Hematopoietic multipotent progenitor cell (in vitro differentiated cells): ENCODE data around the gene LCLAT1. TPM values are rescaled to one million over a fixed set of nuclear protein-coding genes. Genes with fewer than 3 reads are reported as not detected.
A peak's percentile ranks its signal among the peaks of the same experiment; 100 is the strongest.
"Not testable (repeated sequence)": the region's sequence is repeated elsewhere in the genome, so short reads cannot be mapped to it uniquely, and the experiment has no call there.

Experiments
- DNase-seq, 3 donors: peaks; one replicate each; pipeline ENCODE4 v3.0.0-alpha.2; 2011 to 2015; ENCODE audit warnings: low read depth in 2 of 3, low spot score in 2 of 3
- total RNA-seq: library from RNA; depleted of rRNA; stranded (reverse); fragments of >200 nt; gene quantifications from one replicate; pipeline ENCODE4 v1.2.3, GENCODE V29; 2012

LCLAT1 gene
- total RNA-seq, 1 donor = 11.6 TPM

DNA sequence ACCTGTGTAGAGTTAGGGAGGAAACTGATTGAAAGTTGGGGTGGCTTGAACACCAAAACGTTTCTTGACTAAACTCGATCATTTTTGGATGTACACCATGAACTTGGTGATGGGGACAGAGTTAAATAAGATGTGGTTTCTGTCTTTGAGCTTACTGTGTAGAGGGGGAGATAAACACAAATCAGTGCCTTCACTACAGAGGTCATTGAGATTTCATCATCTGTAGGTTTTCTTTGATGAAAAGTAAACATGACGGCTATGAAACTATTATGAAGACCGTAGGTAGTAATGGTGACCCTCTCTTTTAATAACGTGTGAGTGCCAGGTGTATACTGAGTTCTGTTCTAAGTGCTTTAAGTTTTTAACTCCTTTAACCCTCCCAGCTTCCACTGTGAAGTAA, 6.5 kb downstream of the LCLAT1 start:
- DNase-seq = no peak

DNA sequence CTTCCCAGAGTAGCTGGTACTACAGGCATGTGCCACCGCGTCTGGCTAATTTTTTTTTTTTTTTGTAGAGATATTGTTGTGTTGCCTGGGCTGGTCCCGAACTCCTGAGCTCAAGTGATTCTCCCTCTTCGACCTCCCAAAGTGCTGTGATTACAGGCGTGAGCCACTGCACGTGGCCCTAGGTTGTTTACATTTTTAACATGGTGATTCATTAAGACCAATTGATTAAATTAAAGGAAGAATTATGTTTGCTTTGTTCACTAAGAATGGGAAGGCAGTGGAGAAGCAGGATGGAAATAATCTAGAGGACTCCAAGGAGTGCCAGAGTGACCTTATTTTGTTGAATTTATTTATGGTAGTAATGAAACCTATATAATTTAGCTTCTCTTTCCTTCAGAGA, 7.5 kb downstream of the LCLAT1 start:
- DNase-seq = no peak

DNA sequence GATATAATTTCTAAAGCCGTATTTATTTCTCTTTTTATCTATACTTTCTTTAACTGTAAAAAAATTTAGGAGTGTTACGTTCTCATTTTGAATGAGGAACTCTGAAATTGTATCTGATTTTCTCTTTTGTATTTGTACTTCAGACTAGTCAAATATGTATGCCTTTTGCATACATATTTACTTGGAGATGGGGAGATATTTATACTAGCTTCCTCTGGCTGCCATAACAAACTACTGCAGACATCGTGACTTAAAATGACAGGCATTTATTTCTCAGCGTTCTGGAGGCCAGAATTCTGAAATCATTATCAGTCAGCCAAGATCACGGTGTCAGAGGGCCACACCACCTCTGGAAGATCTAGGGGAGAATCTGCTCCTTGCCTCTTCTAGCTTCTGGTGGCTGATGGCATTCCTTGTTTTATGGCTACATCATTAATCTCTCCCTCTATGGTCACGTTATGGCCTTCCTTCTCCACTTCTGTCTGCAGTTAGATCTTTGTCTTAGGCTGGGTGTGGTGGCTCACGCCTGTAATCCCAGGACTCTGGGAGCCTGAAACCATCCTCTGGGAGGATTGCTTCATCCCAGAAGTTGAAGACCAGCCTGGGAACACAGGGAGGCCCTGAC, 8.2 kb downstream of the LCLAT1 start:
- DNase-seq = no peak

DNA sequence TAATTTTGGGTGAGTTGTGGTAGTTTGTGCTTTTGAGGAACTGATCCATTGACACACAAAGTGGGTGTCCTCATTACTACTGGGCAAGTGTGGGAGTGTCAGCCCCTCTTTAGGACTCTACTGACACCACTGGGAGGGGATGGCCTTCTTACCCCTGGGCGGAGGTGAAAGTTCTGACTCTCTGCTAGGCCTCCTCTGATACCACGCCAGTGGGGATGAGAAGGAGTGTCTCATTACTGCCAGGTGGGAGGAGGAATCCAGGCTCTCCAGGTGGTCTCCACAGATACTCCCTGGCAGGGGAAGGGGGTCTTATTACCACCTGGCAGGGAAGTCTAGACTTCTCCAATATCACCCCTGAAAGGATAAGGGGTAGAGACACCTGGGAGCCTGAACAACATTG, 9.1 kb downstream of the LCLAT1 start:
- DNase-seq = no peak

DNA sequence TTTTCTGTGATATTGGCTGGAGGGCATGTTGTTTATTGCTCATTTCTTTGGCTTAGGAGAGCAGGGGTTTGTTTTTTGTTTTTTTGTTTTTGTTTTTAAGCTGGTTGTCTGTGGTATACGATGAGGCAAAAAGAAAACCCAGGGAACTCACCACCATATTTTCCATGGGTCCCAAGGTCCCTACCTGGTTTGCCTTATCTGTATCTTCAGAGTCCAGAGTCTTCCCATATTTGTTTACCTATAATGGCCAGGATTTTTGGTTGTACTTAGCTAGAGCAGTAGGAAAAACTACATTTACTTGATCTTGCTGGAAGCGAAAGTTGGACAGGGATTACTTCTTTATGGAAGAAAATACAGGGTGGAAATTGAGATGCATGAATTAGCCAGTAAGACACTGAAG, 9.5 kb downstream of the LCLAT1 start:
- DNase-seq = no peak

DNA sequence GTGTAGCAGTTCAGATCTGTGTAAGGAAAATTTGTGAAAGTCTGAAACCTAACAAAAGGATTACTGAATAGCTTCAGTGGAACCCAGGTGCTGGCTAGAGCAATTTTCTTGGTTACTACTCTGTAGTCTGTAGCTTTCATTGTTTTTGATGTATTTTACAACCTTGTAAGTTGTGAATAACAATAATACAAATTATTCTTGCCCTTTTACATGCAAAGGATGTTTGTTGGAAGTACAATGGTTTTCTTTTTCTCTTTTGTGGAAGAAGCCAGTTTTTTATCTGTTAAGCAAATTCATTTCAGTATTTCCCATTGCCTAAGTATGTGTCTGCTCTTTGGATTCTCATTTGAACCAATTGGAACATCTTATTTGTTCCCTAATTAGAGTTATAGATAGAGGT, 10.2 kb downstream of the LCLAT1 start:
- no peak for DNase-seq

DNA sequence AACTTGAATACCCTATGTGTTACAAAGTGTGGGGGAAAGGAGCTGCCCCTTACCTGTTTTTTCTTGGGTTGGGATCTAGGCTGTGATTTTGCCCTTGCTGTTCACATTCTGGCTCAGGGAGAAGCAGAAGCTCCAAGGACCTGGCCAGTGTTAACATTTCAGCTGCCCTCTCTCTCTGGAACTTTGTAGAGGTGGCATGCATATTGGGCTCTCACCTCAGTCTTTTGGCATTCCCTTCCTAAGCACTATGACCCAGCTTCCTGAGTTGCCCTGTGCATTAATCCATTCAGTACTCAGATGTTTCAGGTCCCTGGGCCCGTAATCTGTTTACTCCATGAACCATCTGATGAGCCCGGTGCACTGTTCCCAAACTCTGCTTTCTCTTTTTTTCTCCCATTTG, 12.1 kb downstream of the LCLAT1 start:
- DNase-seq = no peak

DNA sequence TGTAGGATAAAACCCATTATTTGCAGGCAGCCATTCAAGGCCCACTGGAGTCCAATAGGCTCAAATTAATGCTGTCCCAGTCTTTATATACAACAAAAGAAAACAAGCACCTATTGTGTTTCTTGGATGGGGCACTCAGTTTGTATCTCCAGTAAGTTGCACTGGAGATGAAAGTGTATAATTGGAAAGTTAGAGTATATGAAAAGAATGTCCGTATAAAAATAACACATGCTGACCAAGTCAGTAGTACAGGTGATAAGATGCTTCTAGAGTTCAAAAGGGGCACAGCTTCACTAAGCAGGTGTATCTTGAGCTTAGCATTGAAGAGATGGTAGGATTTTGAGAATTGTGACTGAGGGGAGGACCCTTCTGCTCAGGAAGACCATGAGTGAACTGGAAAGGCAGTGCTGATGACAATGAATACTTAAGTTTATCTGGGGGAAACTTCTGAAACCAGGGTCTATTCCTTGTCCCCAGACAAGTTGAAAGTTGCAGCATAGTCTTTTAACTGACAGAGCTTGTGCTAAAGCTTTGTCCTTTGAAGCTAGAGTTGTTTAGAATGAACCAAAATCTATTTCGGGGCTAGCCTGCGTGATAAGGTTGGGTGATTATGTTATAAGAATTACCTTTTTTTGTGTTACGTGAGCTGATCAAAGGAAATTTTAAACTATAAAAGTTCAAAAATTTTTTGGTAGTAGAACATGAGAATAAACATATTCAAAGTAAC, 15.2 kb downstream of the LCLAT1 start:
- DNase-seq = no peak

DNA sequence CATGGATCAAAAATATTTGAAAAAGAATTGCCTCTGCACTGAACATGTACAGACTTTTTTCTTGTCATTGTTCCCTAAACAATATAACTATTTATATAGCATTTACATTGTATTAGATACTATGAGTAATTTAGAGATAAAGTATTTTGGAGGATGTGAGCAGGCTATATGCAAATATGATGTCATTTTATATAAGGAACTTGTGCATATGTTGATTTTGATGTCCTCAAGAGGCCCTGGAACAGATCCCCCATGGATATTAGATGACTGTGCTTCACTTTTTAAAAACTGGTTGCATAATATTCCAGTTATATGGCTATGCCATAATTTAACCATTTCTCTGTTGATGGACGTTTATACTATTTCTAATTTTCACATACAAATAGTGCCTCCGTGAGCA, 16.5 kb downstream of the LCLAT1 start:
- no peak for DNase-seq

DNA sequence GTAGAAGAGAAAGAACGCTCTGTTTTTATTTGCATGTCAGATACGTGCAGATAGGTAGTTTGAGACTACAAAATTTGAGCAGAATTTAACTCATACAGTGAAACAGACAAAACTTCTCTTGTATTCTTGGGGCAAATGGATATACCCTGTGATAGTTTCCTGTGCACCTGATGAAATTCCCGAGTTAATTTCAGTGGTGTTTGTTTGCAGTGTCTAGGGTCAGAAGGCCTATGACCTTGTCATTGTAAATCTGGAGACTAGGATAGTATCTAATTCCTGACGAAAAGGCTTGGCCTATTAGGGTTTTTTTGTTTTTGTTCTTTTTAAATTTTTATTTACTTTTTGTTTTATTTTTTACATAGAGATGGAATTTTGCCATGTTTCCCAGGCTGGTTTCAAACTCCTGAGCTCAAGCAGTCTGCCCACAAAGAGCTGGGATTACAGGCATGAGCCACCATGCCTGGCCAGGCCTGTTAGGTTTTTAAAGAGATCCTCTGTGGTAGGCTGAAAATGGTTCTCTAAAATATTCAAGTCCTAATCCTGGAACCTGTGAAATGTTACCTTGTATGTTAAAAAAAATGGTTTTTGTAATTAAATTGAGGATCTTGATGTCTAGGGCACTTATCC, 17.6 kb downstream of the LCLAT1 start:
- no peak for DNase-seq

DNA sequence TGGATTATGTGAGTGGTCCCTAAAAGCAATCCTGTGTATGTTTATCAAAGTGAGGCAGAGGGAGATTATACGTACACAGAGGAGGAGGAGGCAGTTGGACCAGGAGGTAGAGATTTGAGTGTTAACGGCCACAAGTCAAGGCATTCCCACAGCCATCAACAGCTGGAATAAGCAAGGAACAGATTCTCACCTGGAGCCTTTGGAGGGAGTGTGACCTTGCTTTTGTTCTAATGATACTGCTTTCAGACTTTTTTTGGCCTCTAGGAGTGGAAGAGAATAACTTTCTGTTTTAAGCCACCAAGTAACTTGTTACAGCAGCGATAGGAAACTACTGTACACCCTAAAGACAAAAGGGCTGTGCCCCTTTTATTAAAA, 18.1 kb downstream of the LCLAT1 start:
- DNase-seq = no peak

DNA sequence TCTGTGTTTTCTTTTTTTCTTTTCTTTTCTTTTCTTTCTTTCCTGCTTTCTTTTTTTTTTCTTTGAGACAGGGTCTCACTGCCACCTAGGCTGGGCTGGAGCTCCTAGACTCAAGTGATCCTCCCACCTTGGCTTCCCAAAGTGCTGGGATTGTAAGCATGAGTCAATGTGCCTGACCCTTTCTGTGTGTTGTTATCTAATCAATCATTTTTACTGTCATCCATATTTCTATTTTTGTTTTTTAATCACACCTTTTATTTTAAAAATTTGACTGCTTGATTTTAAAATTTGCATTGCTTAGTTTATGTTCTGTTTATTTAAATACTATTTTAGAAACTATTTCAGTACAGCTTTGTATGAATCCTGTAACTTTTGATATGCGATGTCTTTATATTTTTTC, 19.2 kb downstream of the LCLAT1 start:
- DNase-seq = no peak

DNA sequence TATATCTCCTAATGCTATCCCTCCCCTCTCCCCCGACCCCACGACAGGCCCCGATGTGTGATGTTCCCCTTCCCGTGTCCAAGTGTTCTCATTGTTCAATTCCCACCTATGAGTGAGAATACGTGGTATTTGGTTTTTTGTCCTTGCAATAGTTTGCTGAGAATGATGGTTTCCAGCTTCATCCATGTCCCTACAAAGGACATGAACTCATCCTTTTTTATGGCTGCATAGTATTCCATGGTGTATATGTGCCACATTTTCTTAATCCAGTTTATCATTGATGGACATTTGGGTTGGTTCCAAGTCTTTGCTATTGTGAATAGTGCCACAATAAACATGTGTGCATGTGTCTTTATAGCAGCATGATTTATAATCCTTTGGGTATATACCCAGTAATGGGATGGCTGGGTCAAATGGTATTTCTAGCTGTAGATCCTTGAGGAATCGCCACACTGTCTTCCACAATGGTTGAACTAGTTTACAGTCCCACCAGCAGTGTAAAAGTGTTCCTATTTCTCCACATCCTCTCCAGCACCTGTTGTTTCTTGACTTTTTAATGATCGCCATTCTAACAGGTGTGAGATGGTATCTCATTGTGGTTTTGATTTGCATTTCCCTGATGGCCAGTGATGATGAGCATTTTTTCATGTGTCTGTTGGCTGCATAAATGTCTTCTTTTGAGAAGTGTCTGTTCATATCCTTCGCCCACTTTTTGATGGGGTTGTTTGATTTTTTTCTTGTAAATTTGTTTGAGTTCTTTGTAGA, 20.2 kb downstream of the LCLAT1 start:
- not testable (repeated sequence) for DNase-seq

DNA sequence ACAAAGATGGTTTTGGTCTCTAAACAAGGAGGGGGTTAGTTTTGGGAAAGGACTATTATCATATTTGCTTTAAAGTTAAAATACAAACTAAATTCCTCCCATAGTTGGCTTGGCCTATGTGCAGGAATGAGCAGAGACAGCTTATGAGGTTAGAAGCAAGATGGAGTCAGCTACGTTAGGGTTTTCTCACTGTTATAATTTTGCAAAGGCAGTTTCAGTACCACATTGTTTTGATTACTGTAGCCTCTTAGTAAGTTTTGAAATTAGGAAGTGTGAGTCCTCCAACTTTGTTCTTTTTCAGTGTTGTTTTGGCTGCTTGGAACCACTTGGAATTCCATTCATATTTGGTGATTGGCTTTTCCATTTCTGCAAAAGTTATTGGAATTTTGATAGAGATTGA, 23.4 kb downstream of the LCLAT1 start:
- DNase-seq = no peak

DNA sequence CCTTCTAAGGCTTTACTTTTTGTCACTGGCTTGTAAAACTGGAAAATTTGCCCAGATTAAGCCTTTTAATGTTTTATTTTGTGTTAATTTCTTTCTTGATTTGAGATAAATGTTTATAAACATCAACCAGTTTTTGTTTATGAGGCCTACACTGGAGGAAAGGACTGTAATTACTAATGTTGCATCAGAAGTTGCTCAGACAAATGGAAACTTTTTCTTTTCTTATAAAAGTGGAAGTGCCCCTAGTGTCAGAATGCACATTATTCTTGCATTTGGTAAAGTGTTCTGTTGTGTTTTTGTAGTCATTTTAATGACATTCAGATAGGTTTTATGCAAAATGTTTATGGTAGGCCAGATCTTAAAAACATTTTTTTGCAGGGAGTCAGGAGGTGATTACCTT, 25.3 kb downstream of the LCLAT1 start:
- DNase-seq = peak in 1 of 3 donors; percentile 37

DNA sequence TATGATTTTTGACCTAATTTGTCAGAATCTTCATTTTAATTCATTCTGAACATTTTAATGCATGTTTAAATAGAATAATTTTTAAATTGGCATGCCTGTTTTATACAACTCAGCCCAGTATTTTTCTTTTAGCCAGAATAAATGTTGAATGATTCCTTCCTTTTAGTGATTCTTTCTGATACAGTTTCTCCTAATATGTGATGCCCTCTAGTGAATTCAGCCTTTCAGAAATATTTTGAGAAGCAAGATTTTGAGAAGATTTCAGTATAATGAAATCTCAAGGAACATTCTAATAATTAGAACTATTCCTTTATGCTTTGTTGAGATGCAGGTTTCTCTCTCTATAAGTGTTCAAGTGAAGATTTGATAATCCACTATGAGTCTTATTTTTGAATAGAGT, 28.5 kb downstream of the LCLAT1 start:
- DNase-seq = no peak

DNA sequence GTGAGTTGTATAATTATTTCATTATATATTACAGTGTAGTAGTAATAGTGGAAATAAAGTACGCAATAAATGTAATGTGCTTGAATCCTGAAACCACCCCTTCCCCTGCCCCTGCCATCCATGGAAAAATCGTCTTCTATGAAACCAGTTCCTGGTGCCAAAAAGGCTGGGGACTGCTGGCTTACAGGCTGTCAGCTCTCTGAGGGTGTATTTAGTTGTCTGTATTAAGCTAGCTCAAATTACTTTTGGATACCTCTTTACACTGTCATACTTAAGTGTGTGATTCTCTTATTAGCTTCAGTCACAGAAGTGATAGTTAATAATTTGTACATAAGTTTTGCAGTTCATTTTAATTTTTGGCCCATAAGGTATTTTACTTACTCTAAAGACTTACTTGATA, 29.6 kb downstream of the LCLAT1 start:
- no peak for DNase-seq

DNA sequence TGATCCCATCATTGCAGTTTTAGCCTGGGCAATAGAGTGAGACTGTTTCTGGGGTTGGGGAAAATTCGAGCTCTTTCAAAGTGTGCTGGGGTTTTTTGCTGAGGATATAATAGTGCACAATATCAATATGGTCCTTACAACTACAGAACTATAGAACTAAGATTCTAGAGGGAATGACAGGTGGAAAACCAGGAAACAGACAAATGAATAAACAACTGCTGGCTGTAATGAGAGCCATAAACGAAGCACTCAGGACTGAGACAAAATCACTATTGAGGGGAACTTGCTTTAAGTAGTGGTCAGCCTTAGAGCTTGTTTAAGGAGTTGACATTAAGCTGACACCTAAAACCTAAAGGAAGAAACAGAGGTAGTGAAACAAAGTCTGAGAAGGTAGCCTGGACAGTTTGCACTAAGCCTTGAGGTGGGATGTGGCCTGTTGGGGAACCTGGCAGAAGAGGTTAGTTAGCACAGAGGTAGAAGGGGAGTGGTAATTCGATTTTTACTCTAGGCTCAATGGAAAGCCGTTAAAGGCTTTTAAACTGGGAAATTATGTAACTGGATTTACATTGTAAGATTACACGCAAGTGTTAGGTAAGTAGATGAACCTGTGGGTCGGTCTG, 33.8 kb downstream of the LCLAT1 start:
- DNase-seq = no peak

DNA sequence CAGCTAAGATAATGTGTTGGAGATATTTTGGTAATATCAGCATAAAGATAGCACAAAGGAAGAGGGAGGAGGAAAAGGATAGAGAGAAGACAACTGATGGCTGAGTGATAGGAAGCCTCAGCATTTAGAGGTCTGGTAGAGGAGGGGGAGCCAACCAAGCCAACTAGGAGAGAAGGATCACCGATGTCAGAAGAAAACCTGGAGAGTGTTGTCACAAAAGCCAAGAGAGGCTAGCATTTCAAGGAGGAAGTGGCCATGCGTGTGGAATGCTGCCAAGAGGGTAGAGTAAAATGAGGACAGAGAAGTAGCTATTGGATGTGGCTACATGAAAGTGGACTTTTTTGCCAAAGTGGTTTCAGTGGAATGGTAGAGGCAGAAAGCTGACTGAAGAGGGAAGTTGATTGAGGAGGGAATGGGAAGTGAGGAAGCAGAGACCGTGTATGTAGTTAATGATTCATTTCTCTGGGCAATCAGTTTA, 34.3 kb downstream of the LCLAT1 start:
- peak in 1 of 3 donors; percentile 28 for DNase-seq

DNA sequence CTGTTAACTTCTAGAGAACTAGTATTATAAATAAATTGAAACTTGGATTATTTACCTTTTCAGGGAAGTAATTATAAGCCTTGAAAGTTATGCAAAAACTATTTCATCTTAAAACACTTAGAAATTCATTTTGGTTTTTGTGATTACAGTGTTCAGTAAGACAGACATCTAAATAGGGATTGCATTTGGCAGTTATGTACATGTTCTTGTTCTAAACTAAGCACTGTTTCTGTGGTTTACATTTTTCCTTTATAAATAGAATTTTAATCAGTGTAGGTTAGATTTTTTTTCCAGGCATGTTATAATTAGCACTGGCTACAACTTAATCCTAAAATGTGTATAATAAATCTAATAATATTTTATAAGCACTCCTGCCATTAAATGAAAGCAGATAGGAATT, 35.0 kb downstream of the LCLAT1 start:
- no peak for DNase-seq

DNA sequence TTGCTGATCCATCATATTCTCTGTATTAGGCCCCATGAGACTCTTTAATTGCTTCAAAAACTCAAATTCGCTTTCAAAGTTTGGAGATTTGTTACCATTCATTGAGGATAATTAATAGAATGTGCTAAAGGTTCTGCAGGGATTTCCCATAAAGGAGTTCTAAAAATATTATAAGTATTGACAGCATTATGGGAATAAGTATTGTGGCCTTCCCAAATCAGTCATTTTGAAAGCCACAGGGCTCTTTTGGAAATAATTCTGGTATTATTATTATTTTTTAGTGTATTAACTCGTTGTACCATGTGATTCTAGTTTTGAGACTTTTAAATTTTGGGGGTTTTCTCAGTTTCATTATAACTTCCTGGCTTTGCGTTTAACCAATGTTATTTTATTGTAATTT, 37.1 kb downstream of the LCLAT1 start:
- DNase-seq = no peak
